ENCODE data around the gene SIPA1L3.

GRCh38 chr19:38061294-38061693 lies 154.3 kb downstream of the SIPA1L3 start:
- TF ChIP-seq CTCF (conservative IDR thresholded peaks at IDR 0.05) (no peak), ZFX (IDR thresholded peaks at IDR 0.05) (no peak)

All from C4-2B (cell line).